A673 (cell line): ENCODE results near the gene FSTL5.

Experiments
- CTCF ChIP-seq: fragments of 300-800, 200-600 bp; sonication (generic); conservative IDR thresholded peaks from 2 replicates; pipeline ENCODE4 v1.5.1; 2017; ENCODE audit warnings: low read depth, mild to moderate bottlenecking, antibody characterized with exemption, low read length, moderate library complexity, mixed read lengths
- EZH2 ChIP-seq: fragments of 200-600 bp; sonication (generic); IDR thresholded peaks from 2 replicates; pipeline ENCODE4 v1.6.1; 2017; ENCODE audit warnings: borderline replicate concordance, low read depth, mild to moderate bottlenecking, mixed read lengths, antibody characterized with exemption, low read length; ENCODE audit not compliant: poor library complexity, severe bottlenecking

- TF ChIP-seq CTCF (no peak), EZH2 (no peak)
Observed at GRCh38 chr4:162151386-162151785, 12.4 kb downstream of the FSTL5 start.
